ENCODE data around the gene SORCS3.

- TF ChIP-seq CTCF (conservative IDR thresholded peaks at IDR 0.05; ENCODE audit: low read length) (no peak), EZH2phosphoT487 (IDR thresholded peaks at IDR 0.05; ENCODE audit: borderline replicate concordance) (no peak)
These were observed 529.4 kb downstream of the SORCS3 start for GRCh38 chr10:105170521-105170920.

Measured in Loucy (cell line).